Measurements from ENCODE around the gene NFIX. TPM values are rescaled to one million over a fixed set of nuclear protein-coding genes. Genes with fewer than 3 reads are reported as not detected.

The NFIX gene
- total RNA-seq (2013), result 2.6 TPM
- 1 to 10 TPM in 1 of 3 donors, under 1 TPM in 2; 0.25 to 3.7 (median 0.90) TPM for polyA plus RNA-seq
- polyA minus RNA-seq, result 4.0 and 8.0 TPM in 2 replicates
- total RNA-seq, result 1.1 to 9.6 (median 5.0) reads per million in 11 experiments

- WGBS (ENCODE audit: insufficient coverage), result 11% methylated on average over 58 of the region's 84 CpGs
- no peak for TF ChIP-seq CTCF (IDR thresholded peaks at IDR 0.05)
- Histone ChIP-seq H4K20me1 (ENCODE audit: insufficient read depth, low read length) (peaks cover 10% of the 10 kb centered on the region), H3K9ac (ENCODE audit: insufficient read depth, low read length, poor library complexity, severe bottlenecking) (peak within 1 kb of the TSS; percentile 56), H3K9me3 (replicated peaks in 1 of 2; ENCODE audit: control insufficient read depth in 1 of 2, insufficient read depth in 1 of 2, low read length in 2 of 2) (no peaks in the 10 kb centered on the region), H3K27ac (ENCODE audit: low read depth in 1 of 2, low read length in 2 of 2) (no peak within 1 kb of the TSS), H2AFZ (ENCODE audit: insufficient read depth, low read depth, low read length, poor library complexity, severe bottlenecking) (peak within 1 kb of the TSS; percentile 78), H3K36me3 (replicated peaks in 1 of 2; ENCODE audit: control insufficient read depth in 1 of 2, insufficient read depth in 2 of 2, low read length in 2 of 2) (no peaks in the 10 kb centered on the region), H3K79me2 (ENCODE audit: insufficient read depth, low read length) (no peaks in the 10 kb centered on the region), H3K27me3 (ENCODE audit: control insufficient read depth in 2 of 2, insufficient read depth in 2 of 2, low read length in 2 of 2) (peaks cover 0 to 28% of the 10 kb centered on the region in 2 donors), H3K4me3 (replicated peaks in 1 of 3; ENCODE audit: low read depth in 2 of 3, low read length in 3 of 3) (peak within 1 kb of the TSS; percentile 61 to 83 (median 65)), H3K4me1 (ENCODE audit: control insufficient read depth in 1 of 2, insufficient read depth in 2 of 2, low read length in 2 of 2) (peaks cover 13 to 17% of the 10 kb centered on the region in 2 donors), H3K4me2 (replicated peaks; ENCODE audit: extremely low read depth, low read length, poor library complexity, severe bottlenecking) (peak within 1 kb of the TSS; percentile 88)
- H3K27me3 Mint-ChIP-seq (ENCODE audit: low read depth in 3 of 3), result peaks cover 30 to 45% (median 40%) of the 10 kb centered on the region in 3 donors
- peaks cover 0 to 6% (median 2%) of the 10 kb centered on the region in 7 donors for H3K9me3 Mint-ChIP-seq
- H3K4me3 Mint-ChIP-seq, result peak within 1 kb of the TSS; percentile 93 to 99
- peak within 1 kb of the TSS in 6 of 7 donors; percentile 6 to 73 (median 59) for H3K27ac Mint-ChIP-seq
- intact Hi-C loops (cut with micrococcal nuclease), result no loop called here
- DNase-seq, result peak in 2 of 3 donors; percentile 39 to 54
- H3K4me1 Mint-ChIP-seq, result peaks cover 11% of the 10 kb centered on the region
- H3K36me3 Mint-ChIP-seq, result peaks cover 0 to 20% of the 10 kb centered on the region in 2 donors
Observed at GRCh38 chr19:12994701-12995595, at the start of gene NFIX. Gene NFIX (plus strand): TSS chr19:12995475. CDS start chr19:12995838, 363 bp downstream.

- Histone ChIP-seq H4K20me1 (ENCODE audit: insufficient read depth, low read length) (peaks cover 37% of the 10 kb centered on the region), H3K79me2 (ENCODE audit: insufficient read depth, low read length) (peaks cover 66% of the 10 kb centered on the region), H3K4me3 (replicated peaks in 1 of 3; ENCODE audit: low read depth in 2 of 3, low read length in 3 of 3) (peak within 1 kb of the TSS; percentile 50 to 95 (median 77)), H3K9ac (ENCODE audit: insufficient read depth, low read length, poor library complexity, severe bottlenecking) (peak within 1 kb of the TSS; percentile 94), H3K4me1 (ENCODE audit: control insufficient read depth in 1 of 2, insufficient read depth in 2 of 2, low read length in 2 of 2) (peaks cover 30 to 62% of the 10 kb centered on the region in 2 donors), H3K36me3 (replicated peaks in 1 of 2; ENCODE audit: control insufficient read depth in 1 of 2, insufficient read depth in 2 of 2, low read length in 2 of 2) (peaks cover 52 to 73% of the 10 kb centered on the region in 2 donors), H3K27me3 (ENCODE audit: control insufficient read depth in 2 of 2, insufficient read depth in 2 of 2, low read length in 2 of 2) (no peaks in the 10 kb centered on the region), H3K4me2 (replicated peaks; ENCODE audit: extremely low read depth, low read length, poor library complexity, severe bottlenecking) (peak within 1 kb of the TSS; percentile 81), H3K27ac (ENCODE audit: low read depth in 1 of 2, low read length in 2 of 2) (peak within 1 kb of the TSS; percentile 78 to 93), H2AFZ (ENCODE audit: insufficient read depth, low read depth, low read length, poor library complexity, severe bottlenecking) (peak within 1 kb of the TSS; percentile 3), H3K9me3 (replicated peaks in 1 of 2; ENCODE audit: control insufficient read depth in 1 of 2, insufficient read depth in 1 of 2, low read length in 2 of 2) (no peaks in the 10 kb centered on the region)
- Mint-ChIP-seq H3K36me3 (peaks cover 61 to 73% of the 10 kb centered on the region in 2 donors), H3K27ac (peak within 1 kb of the TSS; percentile 91 to 95 (median 94)), H3K9me3 (no peaks in the 10 kb centered on the region), H3K4me1 (peaks cover 46% of the 10 kb centered on the region), H3K4me3 (peak within 1 kb of the TSS; percentile 86 to 91), H3K27me3 (ENCODE audit: low read depth in 3 of 3) (no peaks in the 10 kb centered on the region)
- intact Hi-C loops (cut with micrococcal nuclease), result loop anchor here in 1 of 2 donors (5.0 kb wide), 1 partner anchor 207 kb away; the partner anchor contains the start of genes IER2 and STX10
- no peak for TF ChIP-seq CTCF (IDR thresholded peaks at IDR 0.05)
- WGBS (ENCODE audit: insufficient coverage), result under 1% methylated on average over 50 of the region's 62 CpGs
- peak; percentile 98 to 99 (median 99) for DNase-seq
Observed at GRCh38 chr19:12945479-12946091, 49.7 kb upstream of the NFIX start, which contains the start of gene RAD23A. Gene RAD23A (plus strand): TSS chr19:12945862. CDS start chr19:12945949, 87 bp downstream.
